H1 (cell line): ENCODE measurements around the gene COL26A1. TPM values are rescaled to one million over a fixed set of nuclear protein-coding genes. Genes with fewer than 3 reads are reported as not detected.

ENCODE experiments used
- JUN ChIP-seq: IDR thresholded peaks from 2 replicates; pipeline ENCODE4 v1.6.1; 2011; ENCODE audit warnings: low read depth, mild to moderate bottlenecking, improper control_type of control experiment, low read length
- polyA plus RNA-seq, 7 experiments: library from polyadenylated mRNA; depleted of rRNA in 3 of 7; stranded (reverse) in 5 of 7; unstranded in 2 of 7; fragments of >200 nt in 5 of 7; fragments of 200-250 nt in 2 of 7; gene quantifications; 1 replicate in 5 of 7; 2 replicates in 1 of 7; 4 replicates in 1 of 7; pipeline versions ENCODE4 v1.2.1 to v1.2.3, GENCODE V29; 2011 to 2013; ENCODE audit warnings: missing spikeins in 2 of 7, mixed read lengths in 2 of 7
- total RNA-seq: library from RNA; stranded (reverse); fragmentation: NEBNext Ultra II Directional; extraction: Animal tissue kit (Norgen Biotek cat#: 25700); gene quantifications from 2 replicates; pipeline ENCODE4 v1.2.1, GENCODE V29; 2021
- TF ChIP-seq, protein P1 (sequence below): fragments of 300-600 bp; sonication (generic); IDR thresholded peaks from 2 replicates; pipeline ENCODE4 v1.7.1; 2012; ENCODE audit warnings: low read length, moderate library complexity, mild to moderate bottlenecking, inconsistent platforms; ENCODE audit not compliant: insufficient replicate concordance

The COL26A1 gene
- total and polyA plus RNA-seq, 2 of the 8 experiments (the other 6 are each of a cell fraction or from before 2014, with no cell fraction given): 51.1 to 68.8 TPM

DNA sequence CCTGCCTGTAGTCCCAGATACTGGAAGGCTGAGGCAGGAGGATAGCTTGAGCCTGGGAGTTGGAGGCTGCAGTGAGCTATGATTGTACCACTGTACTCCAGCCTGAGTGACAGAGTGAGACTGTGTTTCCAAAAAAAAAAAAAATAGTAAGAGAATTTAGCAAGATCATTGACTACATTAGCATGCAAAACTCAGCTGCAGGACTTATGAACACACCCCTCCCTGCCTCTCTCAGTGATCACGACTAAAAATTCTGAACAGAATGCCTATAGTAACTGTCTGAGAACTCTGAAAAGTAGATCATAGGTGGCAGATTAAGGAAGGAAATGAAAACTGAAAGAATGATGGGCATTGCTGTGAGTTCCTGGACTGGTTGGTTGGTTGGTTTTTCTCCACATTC lies 215.9 kb downstream of the COL26A1 start (continued):
- TF ChIP-seq, protein P1, sequence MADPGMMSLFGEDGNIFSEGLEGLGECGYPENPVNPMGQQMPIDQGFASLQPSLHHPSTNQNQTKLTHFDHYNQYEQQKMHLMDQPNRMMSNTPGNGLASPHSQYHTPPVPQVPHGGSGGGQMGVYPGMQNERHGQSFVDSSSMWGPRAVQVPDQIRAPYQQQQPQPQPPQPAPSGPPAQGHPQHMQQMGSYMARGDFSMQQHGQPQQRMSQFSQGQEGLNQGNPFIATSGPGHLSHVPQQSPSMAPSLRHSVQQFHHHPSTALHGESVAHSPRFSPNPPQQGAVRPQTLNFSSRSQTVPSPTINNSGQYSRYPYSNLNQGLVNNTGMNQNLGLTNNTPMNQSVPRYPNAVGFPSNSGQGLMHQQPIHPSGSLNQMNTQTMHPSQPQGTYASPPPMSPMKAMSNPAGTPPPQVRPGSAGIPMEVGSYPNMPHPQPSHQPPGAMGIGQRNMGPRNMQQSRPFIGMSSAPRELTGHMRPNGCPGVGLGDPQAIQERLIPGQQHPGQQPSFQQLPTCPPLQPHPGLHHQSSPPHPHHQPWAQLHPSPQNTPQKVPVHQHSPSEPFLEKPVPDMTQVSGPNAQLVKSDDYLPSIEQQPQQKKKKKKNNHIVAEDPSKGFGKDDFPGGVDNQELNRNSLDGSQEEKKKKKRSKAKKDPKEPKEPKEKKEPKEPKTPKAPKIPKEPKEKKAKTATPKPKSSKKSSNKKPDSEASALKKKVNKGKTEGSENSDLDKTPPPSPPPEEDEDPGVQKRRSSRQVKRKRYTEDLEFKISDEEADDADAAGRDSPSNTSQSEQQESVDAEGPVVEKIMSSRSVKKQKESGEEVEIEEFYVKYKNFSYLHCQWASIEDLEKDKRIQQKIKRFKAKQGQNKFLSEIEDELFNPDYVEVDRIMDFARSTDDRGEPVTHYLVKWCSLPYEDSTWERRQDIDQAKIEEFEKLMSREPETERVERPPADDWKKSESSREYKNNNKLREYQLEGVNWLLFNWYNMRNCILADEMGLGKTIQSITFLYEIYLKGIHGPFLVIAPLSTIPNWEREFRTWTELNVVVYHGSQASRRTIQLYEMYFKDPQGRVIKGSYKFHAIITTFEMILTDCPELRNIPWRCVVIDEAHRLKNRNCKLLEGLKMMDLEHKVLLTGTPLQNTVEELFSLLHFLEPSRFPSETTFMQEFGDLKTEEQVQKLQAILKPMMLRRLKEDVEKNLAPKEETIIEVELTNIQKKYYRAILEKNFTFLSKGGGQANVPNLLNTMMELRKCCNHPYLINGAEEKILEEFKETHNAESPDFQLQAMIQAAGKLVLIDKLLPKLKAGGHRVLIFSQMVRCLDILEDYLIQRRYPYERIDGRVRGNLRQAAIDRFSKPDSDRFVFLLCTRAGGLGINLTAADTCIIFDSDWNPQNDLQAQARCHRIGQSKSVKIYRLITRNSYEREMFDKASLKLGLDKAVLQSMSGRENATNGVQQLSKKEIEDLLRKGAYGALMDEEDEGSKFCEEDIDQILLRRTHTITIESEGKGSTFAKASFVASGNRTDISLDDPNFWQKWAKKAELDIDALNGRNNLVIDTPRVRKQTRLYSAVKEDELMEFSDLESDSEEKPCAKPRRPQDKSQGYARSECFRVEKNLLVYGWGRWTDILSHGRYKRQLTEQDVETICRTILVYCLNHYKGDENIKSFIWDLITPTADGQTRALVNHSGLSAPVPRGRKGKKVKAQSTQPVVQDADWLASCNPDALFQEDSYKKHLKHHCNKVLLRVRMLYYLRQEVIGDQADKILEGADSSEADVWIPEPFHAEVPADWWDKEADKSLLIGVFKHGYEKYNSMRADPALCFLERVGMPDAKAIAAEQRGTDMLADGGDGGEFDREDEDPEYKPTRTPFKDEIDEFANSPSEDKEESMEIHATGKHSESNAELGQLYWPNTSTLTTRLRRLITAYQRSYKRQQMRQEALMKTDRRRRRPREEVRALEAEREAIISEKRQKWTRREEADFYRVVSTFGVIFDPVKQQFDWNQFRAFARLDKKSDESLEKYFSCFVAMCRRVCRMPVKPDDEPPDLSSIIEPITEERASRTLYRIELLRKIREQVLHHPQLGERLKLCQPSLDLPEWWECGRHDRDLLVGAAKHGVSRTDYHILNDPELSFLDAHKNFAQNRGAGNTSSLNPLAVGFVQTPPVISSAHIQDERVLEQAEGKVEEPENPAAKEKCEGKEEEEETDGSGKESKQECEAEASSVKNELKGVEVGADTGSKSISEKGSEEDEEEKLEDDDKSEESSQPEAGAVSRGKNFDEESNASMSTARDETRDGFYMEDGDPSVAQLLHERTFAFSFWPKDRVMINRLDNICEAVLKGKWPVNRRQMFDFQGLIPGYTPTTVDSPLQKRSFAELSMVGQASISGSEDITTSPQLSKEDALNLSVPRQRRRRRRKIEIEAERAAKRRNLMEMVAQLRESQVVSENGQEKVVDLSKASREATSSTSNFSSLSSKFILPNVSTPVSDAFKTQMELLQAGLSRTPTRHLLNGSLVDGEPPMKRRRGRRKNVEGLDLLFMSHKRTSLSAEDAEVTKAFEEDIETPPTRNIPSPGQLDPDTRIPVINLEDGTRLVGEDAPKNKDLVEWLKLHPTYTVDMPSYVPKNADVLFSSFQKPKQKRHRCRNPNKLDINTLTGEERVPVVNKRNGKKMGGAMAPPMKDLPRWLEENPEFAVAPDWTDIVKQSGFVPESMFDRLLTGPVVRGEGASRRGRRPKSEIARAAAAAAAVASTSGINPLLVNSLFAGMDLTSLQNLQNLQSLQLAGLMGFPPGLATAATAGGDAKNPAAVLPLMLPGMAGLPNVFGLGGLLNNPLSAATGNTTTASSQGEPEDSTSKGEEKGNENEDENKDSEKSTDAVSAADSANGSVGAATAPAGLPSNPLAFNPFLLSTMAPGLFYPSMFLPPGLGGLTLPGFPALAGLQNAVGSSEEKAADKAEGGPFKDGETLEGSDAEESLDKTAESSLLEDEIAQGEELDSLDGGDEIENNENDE: no peak
- TF ChIP-seq JUN: no peak
